ELR (cell line): ENCODE data around the gene CDH22.

Experiments
- DNase-seq: peaks from one replicate; pipeline ENCODE4 v3.0.0-alpha.2; 2015; ENCODE audit warnings: low read depth

Gene CDH22

GRCh38 chr20:46267108-46268105, 40.9 kb downstream of the CDH22 start:
- no peak for DNase-seq

GRCh38 chr20:46265539-46265938, 42.8 kb downstream of the CDH22 start:
- no peak for DNase-seq

- no peak for DNase-seq
Observed at GRCh38 chr20:46264391-46265266, 43.7 kb downstream of the CDH22 start.

GRCh38 chr20:46261456-46262253, 46.6 kb downstream of the CDH22 start:
- DNase-seq, result no peak

GRCh38 chr20:46260936-46261454, 47.3 kb downstream of the CDH22 start:
- DNase-seq, result no peak

GRCh38 chr20:46260480-46260879, 47.8 kb downstream of the CDH22 start:
- no peak for DNase-seq

- no peak for DNase-seq
Observed at GRCh38 chr20:46259260-46259859, 48.9 kb downstream of the CDH22 start.

GRCh38 chr20:46257887-46258286, 50.4 kb downstream of the CDH22 start:
- DNase-seq, result no peak

- no peak for DNase-seq
Observed at GRCh38 chr20:46256293-46256692, 52.0 kb downstream of the CDH22 start.

GRCh38 chr20:46255440-46256104, 52.7 kb downstream of the CDH22 start:
- DNase-seq, result no peak

- peak; percentile 51 for DNase-seq
Observed at GRCh38 chr20:46253391-46253790, 54.9 kb downstream of the CDH22 start.

- no peak for DNase-seq
Observed at GRCh38 chr20:46252352-46253091, 55.8 kb downstream of the CDH22 start.

GRCh38 chr20:46251211-46251673, 57.1 kb downstream of the CDH22 start:
- DNase-seq, result no peak

- no peak for DNase-seq
Observed at GRCh38 chr20:46250772-46251171, 57.5 kb downstream of the CDH22 start.

GRCh38 chr20:46249671-46250070, 58.6 kb downstream of the CDH22 start:
- no peak for DNase-seq

GRCh38 chr20:46246559-46246958, 61.7 kb downstream of the CDH22 start:
- no peak for DNase-seq

GRCh38 chr20:46243707-46244628, 64.3 kb downstream of the CDH22 start:
- peak; percentile 46 for DNase-seq

GRCh38 chr20:46242390-46242789, 65.9 kb downstream of the CDH22 start:
- no peak for DNase-seq

- DNase-seq, result no peak
Observed at GRCh38 chr20:46240881-46241280, 67.4 kb downstream of the CDH22 start.
